Fibroblast of lung (primary cell): ENCODE data around the gene MBOAT1.

Source experiments
- EZH2 ChIP-seq: IDR thresholded peaks from 2 replicates; pipeline ENCODE4 v1.5.1; 2012; ENCODE audit warnings: low read length, control low read depth, mild to moderate bottlenecking; ENCODE audit errors: missing control alignments
- TF ChIP-seq, protein P1 (sequence below), 2 donors: IDR thresholded peaks in 1 of 2; conservative IDR thresholded peaks in 1 of 2; 1 replicate in 1 of 2; 2 replicates in 1 of 2; pipeline ENCODE4 v1.5.1; 2011 to 2012; ENCODE audit warnings: low read length in 2 of 2, control low read depth in 1 of 2, inconsistent platforms in 1 of 2, low read depth in 1 of 2, mild to moderate bottlenecking in 1 of 2

DNA sequence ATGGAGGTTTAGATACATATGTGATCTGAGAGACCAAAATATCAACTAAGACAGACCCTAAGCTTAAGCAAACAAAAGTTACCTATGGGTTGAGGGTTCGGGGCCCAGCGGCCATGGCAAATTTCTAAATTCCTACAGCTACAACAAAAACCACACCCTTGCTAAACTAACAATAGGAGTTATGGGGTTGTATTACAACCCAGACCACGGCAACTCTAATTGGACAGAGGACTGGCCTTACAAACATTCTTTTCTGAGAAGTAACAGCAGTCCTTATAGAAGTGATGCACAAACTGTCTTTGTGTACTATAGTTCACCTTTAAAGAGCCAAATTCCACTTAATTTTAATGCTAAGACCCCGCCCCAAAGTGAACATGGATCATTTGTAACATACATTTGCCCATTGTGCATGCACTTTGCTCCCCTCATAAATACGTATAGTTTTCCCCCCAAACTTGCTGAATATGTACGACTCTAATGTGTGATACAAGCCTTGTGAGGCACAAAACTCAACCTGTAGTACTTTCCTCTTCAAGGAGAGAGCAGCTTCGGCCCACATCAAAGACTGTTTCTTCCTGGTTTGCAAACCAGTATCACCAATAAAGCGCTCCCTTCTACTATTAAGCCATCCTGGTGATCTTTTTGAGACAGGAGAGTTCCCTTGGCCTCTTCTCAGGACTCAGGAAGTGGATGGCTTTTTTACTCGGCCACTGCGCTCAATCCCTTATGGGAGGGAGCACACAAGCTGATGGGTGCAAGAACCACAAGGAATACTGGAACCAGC is 25.6 kb upstream of the MBOAT1 start:
- TF ChIP-seq, protein P1, sequence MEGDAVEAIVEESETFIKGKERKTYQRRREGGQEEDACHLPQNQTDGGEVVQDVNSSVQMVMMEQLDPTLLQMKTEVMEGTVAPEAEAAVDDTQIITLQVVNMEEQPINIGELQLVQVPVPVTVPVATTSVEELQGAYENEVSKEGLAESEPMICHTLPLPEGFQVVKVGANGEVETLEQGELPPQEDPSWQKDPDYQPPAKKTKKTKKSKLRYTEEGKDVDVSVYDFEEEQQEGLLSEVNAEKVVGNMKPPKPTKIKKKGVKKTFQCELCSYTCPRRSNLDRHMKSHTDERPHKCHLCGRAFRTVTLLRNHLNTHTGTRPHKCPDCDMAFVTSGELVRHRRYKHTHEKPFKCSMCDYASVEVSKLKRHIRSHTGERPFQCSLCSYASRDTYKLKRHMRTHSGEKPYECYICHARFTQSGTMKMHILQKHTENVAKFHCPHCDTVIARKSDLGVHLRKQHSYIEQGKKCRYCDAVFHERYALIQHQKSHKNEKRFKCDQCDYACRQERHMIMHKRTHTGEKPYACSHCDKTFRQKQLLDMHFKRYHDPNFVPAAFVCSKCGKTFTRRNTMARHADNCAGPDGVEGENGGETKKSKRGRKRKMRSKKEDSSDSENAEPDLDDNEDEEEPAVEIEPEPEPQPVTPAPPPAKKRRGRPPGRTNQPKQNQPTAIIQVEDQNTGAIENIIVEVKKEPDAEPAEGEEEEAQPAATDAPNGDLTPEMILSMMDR (conservative IDR thresholded peaks at IDR 0.05 in 1 of 2, IDR thresholded peaks at IDR 0.05 in 1 of 2; ENCODE audit: low read depth in 1 of 2, low read length in 2 of 2), result no peak
- no peak for TF ChIP-seq EZH2
